ENCODE results near the gene RPS19.

RPS19 gene

DNA sequence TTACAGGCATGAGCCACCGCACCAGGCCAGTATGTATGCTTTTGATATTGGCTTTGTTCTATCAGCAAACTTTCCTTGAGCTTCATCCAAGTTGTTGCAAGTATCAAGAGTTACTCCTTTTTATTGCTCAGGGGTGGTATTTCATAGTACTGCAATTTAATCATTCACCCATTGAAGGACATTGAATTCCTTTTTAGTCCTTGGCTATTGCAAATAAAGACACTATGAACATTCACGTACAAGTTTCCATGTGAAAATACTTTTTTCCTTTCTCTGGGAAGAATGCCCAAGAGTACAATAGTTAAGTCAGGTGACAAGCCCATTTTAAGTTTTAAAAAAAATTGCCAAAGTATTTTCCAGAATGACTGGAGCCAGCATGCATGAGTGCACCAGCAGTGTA, 43.3 kb upstream of the RPS19 start:
- no peak for TF ChIP-seq CTCF (IDR thresholded peaks at IDR 0.05; ENCODE audit: control insufficient read depth, insufficient read depth, low read depth, low read length, missing control alignments)
- no peak overlapping the region for H3K4me3 ChIP-seq (ENCODE audit: control insufficient read depth, low read depth, low read length)
- no peak for DNase-seq (ENCODE audit: low read depth)

- no peak for DNase-seq (ENCODE audit: low read depth)
- TF ChIP-seq CTCF (IDR thresholded peaks at IDR 0.05; ENCODE audit: control insufficient read depth, insufficient read depth, low read depth, low read length, missing control alignments), result peak; percentile 48
- H3K4me3 ChIP-seq (ENCODE audit: control insufficient read depth, low read depth, low read length), result no peak overlapping the region
Observed at GRCh38 chr19:41821003-41821735, 38.9 kb upstream of the RPS19 start.

DNA sequence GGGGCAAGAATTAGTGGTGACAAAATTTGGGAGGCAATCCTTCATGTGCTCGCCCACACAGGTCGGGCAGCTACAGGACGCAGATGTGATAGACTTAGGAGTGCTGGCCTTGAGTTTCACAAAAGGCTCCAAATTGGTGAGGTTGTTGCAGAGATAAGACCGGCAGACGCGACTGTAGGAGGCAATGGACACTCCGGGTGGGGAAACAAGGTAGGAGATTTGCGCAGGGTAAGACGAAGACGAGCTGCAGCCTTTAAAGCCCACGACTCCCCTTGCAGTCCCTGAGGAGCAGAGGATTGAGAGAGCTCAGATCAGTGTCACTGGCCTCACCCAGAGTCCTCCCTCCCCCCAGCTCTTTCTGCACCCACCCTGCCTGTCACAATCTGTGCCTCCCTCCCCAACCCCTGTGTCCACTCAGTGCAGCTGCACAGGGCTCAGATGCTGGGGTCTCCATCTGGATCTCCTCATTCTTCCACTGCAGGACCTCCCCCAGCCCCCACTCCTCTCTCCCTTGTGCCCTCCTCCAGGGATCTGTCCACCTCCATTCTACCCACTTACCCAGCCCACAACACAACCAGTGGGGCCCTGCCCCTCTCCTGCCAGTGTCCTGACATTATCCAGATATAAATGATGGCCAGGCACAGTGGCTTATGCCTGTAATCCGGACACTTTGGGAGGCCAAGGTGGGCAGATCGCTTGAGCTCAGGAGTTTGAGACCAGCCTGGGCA, 21.9 kb upstream of the RPS19 start:
- no peak overlapping the region for H3K4me3 ChIP-seq (ENCODE audit: control insufficient read depth, low read depth, low read length)
- DNase-seq (ENCODE audit: low read depth), result no peak
- no peak for TF ChIP-seq CTCF (IDR thresholded peaks at IDR 0.05; ENCODE audit: control insufficient read depth, insufficient read depth, low read depth, low read length, missing control alignments)

- no peak for TF ChIP-seq CTCF (IDR thresholded peaks at IDR 0.05; ENCODE audit: control insufficient read depth, insufficient read depth, low read depth, low read length, missing control alignments)
- no peak overlapping the region for H3K4me3 ChIP-seq (ENCODE audit: control insufficient read depth, low read depth, low read length)
- DNase-seq (ENCODE audit: low read depth), result no peak
Observed at GRCh38 chr19:41839211-41839610, 20.8 kb upstream of the RPS19 start.

DNA sequence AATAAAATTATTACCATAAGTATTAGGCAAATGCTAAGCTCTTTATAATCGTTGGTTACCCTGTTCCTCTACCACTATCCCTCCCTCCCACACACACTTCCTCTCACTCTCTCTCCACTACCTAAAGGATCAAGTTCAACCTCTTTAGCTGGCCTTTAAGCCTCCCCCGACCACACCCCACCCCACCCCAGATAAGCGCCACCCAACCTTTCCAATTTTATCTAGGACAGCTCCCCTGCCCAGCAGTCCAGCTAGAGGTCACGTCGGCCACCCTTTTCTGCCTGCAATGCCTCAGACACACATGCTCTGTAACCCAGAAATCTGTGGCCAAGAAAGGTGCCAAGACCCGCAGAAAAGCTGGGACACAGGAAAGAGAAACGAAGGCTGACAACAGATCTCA, 16.7 kb upstream of the RPS19 start:
- DNase-seq (ENCODE audit: low read depth), result no peak
- TF ChIP-seq CTCF (IDR thresholded peaks at IDR 0.05; ENCODE audit: control insufficient read depth, insufficient read depth, low read depth, low read length, missing control alignments), result no peak
- H3K4me3 ChIP-seq (ENCODE audit: control insufficient read depth, low read depth, low read length), result no peak overlapping the region

DNA sequence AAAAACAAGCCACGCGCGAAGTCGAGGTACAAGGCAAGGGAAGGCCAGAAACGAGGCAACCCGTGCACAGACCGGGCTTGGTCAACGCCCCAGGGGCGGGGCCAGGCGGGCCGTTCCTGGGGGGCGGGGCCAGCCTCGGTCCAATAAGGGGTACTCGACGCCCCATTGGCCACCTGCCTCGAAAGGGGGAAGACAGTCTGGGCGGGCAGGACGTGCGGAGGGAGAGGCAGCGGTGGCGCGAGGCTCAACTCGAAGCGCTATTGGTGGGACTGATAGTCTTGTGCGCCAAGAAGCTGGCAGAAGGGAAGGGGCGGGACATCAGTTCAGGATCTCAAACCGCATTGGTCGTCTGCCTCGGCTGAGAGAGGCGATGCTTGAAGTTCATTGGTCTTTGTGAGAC, 15.5 kb upstream of the RPS19 start, which contains the start of gene LYPD4:
LYPD4 (minus strand) TSS at position 83 of the 400 bp plus-strand sequence. CDS start 5,398 bp downstream, outside the sequence.
- H3K4me3 ChIP-seq (ENCODE audit: control insufficient read depth, low read depth, low read length), result no peak within 1 kb of the TSS
- DNase-seq (ENCODE audit: low read depth), result no peak
- TF ChIP-seq CTCF (IDR thresholded peaks at IDR 0.05; ENCODE audit: control insufficient read depth, insufficient read depth, low read depth, low read length, missing control alignments), result no peak

Measured in AG09309 (cell line).